Neuronal stem cell (in vitro differentiated cells): Measurements from ENCODE around the gene PLA2G3.

Experiments used
- DNase-seq: peaks from one replicate; pipeline ENCODE4 v3.0.0-alpha.2; 2013; ENCODE audit warnings: low spot score
- H2AFZ ChIP-seq: one replicate; pipeline ENCODE4 v1.6.1; 2013; ENCODE audit warnings: mild to moderate bottlenecking, low read length, inconsistent platforms
- H2AK5ac ChIP-seq: 2 replicates; pipeline ENCODE4 v1.6.1; 2013; ENCODE audit warnings: low read depth, mild to moderate bottlenecking, inconsistent platforms, low read length, moderate library complexity, mixed read lengths
- H2BK120ac ChIP-seq: 2 replicates; pipeline ENCODE4 v1.6.1; 2013; ENCODE audit warnings: low read depth, mild to moderate bottlenecking, inconsistent platforms, low read length, moderate library complexity, mixed read lengths
- H2BK12ac ChIP-seq: one replicate; pipeline ENCODE4 v1.6.1; 2013; ENCODE audit warnings: low read length, inconsistent platforms
- H2BK15ac ChIP-seq: 2 replicates; pipeline ENCODE4 v1.6.1; 2013; ENCODE audit warnings: mild to moderate bottlenecking, low read length, inconsistent platforms, mixed read lengths
- H2BK5ac ChIP-seq: one replicate; pipeline ENCODE4 v1.6.1; 2013; ENCODE audit warnings: inconsistent platforms, mild to moderate bottlenecking, low read length, moderate library complexity
- H3K14ac ChIP-seq: one replicate; pipeline ENCODE4 v1.6.1; 2013; ENCODE audit warnings: low read length, inconsistent platforms
- H3K18ac ChIP-seq: 2 replicates; pipeline ENCODE4 v1.6.1; 2013; ENCODE audit warnings: low read length, inconsistent platforms
- H3K23ac ChIP-seq: 2 replicates; pipeline ENCODE4 v1.6.1; 2013; ENCODE audit warnings: low read depth, mild to moderate bottlenecking, mixed read lengths, low read length, inconsistent platforms; ENCODE audit not compliant: poor library complexity
- H3K27ac ChIP-seq: replicated peaks from 3 replicates; pipeline ENCODE4 v1.5.1; 2013; ENCODE audit warnings: low read length, inconsistent platforms
- H3K27me3 ChIP-seq, 3 experiments: 2 replicates each; pipeline ENCODE4 v1.6.1; 2013; ENCODE audit warnings: low read length in 3 of 3, mild to moderate bottlenecking in 2 of 3, inconsistent platforms in 1 of 3, low read depth in 1 of 3, mixed read lengths in 1 of 3, moderate library complexity in 1 of 3; ENCODE audit not compliant: control insufficient read depth in 3 of 3, insufficient read depth in 3 of 3
- H3K36me3 ChIP-seq, 2 donors: replicated peaks in 1 of 2; 2 replicates each; pipeline ENCODE4 v1.6.1; 2013; ENCODE audit warnings: low read length in 2 of 2; ENCODE audit not compliant: control insufficient read depth in 2 of 2, insufficient read depth in 2 of 2
- H3K4ac ChIP-seq: 2 replicates; pipeline ENCODE4 v1.6.1; 2013; ENCODE audit warnings: inconsistent platforms, mild to moderate bottlenecking, low read length, moderate library complexity
- H3K4me1 ChIP-seq, 2 donors: 1 replicate in 1 of 2; 2 replicates in 1 of 2; pipeline ENCODE4 v1.6.1; 2013; ENCODE audit warnings: low read length in 2 of 2, low read depth in 1 of 2; ENCODE audit not compliant: control insufficient read depth in 2 of 2, insufficient read depth in 1 of 2
- H3K4me2 ChIP-seq: one replicate; pipeline ENCODE4 v1.6.1; 2013; ENCODE audit warnings: mild to moderate bottlenecking, low read length, inconsistent platforms; ENCODE audit not compliant: insufficient read depth, poor library complexity, severe bottlenecking
- H3K4me3 ChIP-seq, 2 donors: 2 replicates each; pipeline ENCODE4 v1.5.1; 2013; ENCODE audit warnings: low read length in 2 of 2, mild to moderate bottlenecking in 2 of 2, inconsistent platforms in 1 of 2, moderate library complexity in 1 of 2
- H3K79me1 ChIP-seq: one replicate; pipeline ENCODE4 v1.6.1; 2013; ENCODE audit warnings: low read depth, mild to moderate bottlenecking, inconsistent platforms, low read length, moderate library complexity
- H3K9ac ChIP-seq: one replicate; pipeline ENCODE4 v1.6.1; 2013; ENCODE audit warnings: mild to moderate bottlenecking, low read depth, low read length, inconsistent platforms; ENCODE audit not compliant: poor library complexity
- H3K9me3 ChIP-seq, 2 donors: replicated peaks in 1 of 2; 2 replicates each; pipeline versions ENCODE3 to v1.6.1; 2013; ENCODE audit warnings: low read length in 2 of 2, mild to moderate bottlenecking in 2 of 2, inconsistent platforms in 1 of 2, low read depth in 1 of 2, mixed read lengths in 1 of 2, moderate library complexity in 1 of 2; ENCODE audit not compliant: control insufficient read depth in 2 of 2, insufficient read depth in 1 of 2
- H4K8ac ChIP-seq: one replicate; pipeline ENCODE4 v1.6.1; 2013; ENCODE audit warnings: low read depth, mild to moderate bottlenecking, inconsistent platforms, low read length, moderate library complexity
- H4K91ac ChIP-seq: one replicate; pipeline ENCODE4 v1.6.1; 2013; ENCODE audit warnings: low read length, low read depth, mild to moderate bottlenecking, inconsistent platforms; ENCODE audit not compliant: poor library complexity
- WGBS, 2 donors: extraction: QIAGEN DNeasy Blood & Tissue Kit; methylation state at CpG; one replicate each; pipeline ENCODE4 v1.1.7; 2013; ENCODE audit warnings: missing lambda C conversion rate in 2 of 2, mixed read lengths in 1 of 2; ENCODE audit not compliant: insufficient read length in 2 of 2, insufficient replicate concordance in 1 of 2; ENCODE audit errors: extremely low coverage in 2 of 2; 5-methylcytosine and 5-hydroxymethylcytosine counted together

The PLA2G3 gene

GRCh38 chr22:31106001-31106571 is 34.2 kb downstream of the PLA2G3 start:
- Histone ChIP-seq H2AFZ (no peak overlapping the region), H3K14ac (no peak overlapping the region), H3K27ac (no peak overlapping the region), H3K4ac (no peak overlapping the region), H2BK5ac (peak overlapping the region; percentile 69), H4K91ac (no peak overlapping the region), H3K9me3 (peaks cover 0 to 2% of the 10 kb centered on the region in 2 donors), H3K4me3 (no peak overlapping the region), H3K27me3 (peaks cover 0 to 23% (median 0%) of the 10 kb centered on the region in 3 experiments), H2BK12ac (no peak overlapping the region), H2BK15ac (peak overlapping the region; percentile 69), H2BK120ac (no peak overlapping the region), H3K23ac (peak overlapping the region; percentile 49), H3K4me2 (no peak overlapping the region), H3K4me1 (peaks cover 0 to 7% of the 10 kb centered on the region in 2 donors), H3K79me1 (no peaks in the 10 kb centered on the region), H4K8ac (no peak overlapping the region), H3K18ac (no peak overlapping the region), H3K36me3 (peaks cover 3 to 8% of the 10 kb centered on the region in 2 donors), H2AK5ac (peak overlapping the region; percentile 88), H3K9ac (peak overlapping the region; percentile 45)
- DNase-seq: no peak
- no CpG with 5 or more reads among the region's 4 CpGs for WGBS, 2 donors

GRCh38 chr22:31105282-31105929 is 34.9 kb downstream of the PLA2G3 start:
- WGBS, 2 donors: no CpG with 5 or more reads among the region's 11 CpGs
- Histone ChIP-seq H2BK5ac (no peak overlapping the region), H3K4me1 (peaks cover 0 to 7% of the 10 kb centered on the region in 2 donors), H3K14ac (no peak overlapping the region), H2BK120ac (no peak overlapping the region), H3K9ac (no peak overlapping the region), H4K8ac (no peak overlapping the region), H3K4me3 (no peak overlapping the region), H3K27ac (no peak overlapping the region), H2AK5ac (no peak overlapping the region), H3K9me3 (peaks cover 0 to 2% of the 10 kb centered on the region in 2 donors), H3K36me3 (peaks cover 4 to 10% of the 10 kb centered on the region in 2 donors), H2BK15ac (no peak overlapping the region), H3K27me3 (peaks cover 0 to 23% (median 0%) of the 10 kb centered on the region in 3 experiments), H2BK12ac (no peak overlapping the region), H3K18ac (no peak overlapping the region), H3K23ac (no peak overlapping the region), H4K91ac (no peak overlapping the region), H3K79me1 (no peaks in the 10 kb centered on the region), H3K4me2 (no peak overlapping the region), H3K4ac (no peak overlapping the region), H2AFZ (no peak overlapping the region)
- no peak for DNase-seq

DNA sequence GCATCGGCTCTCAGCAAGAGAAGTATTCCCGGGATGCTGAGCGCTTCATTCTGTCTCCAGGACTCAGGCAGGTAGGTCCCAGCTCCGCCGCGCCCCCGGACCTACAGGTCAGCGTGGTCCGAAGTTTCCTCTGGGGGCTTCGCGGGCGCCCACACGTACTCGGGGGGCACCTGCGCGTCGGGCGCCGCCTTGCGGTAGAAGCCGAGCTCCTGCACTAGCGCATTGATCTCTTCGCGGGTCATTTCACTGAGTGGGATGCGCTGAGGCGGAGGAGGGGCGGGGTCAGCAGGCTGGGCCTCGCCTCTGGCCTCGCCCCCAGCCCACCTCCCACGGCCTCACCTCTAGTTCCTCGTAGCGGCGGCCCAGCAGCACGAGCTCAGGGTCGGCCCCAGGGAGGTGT is 35.4 kb downstream of the PLA2G3 start:
- no peak overlapping the region for H4K8ac ChIP-seq
- H3K27me3 ChIP-seq: peaks cover 0 to 23% (median 0%) of the 10 kb centered on the region in 3 experiments
- H2BK12ac ChIP-seq: no peak overlapping the region
- H4K91ac ChIP-seq: no peak overlapping the region
- H2BK120ac ChIP-seq: no peak overlapping the region
- H3K18ac ChIP-seq: peak overlapping the region; percentile 7
- peaks cover 0 to 2% of the 10 kb centered on the region in 2 donors for H3K9me3 ChIP-seq
- H3K79me1 ChIP-seq: no peaks in the 10 kb centered on the region
- no peak overlapping the region for H2AK5ac ChIP-seq
- H3K27ac ChIP-seq: no peak overlapping the region
- H2AFZ ChIP-seq: no peak overlapping the region
- peaks cover 0 to 7% of the 10 kb centered on the region in 2 donors for H3K4me1 ChIP-seq
- WGBS, 2 donors: no CpG with 5 or more reads among the region's 35 CpGs
- no peak overlapping the region for H3K14ac ChIP-seq
- DNase-seq: peak; percentile 63
- H2BK5ac ChIP-seq: no peak overlapping the region
- H3K23ac ChIP-seq: no peak overlapping the region
- no peak overlapping the region for H3K4ac ChIP-seq
- no peak overlapping the region for H3K9ac ChIP-seq
- peaks cover 5 to 10% of the 10 kb centered on the region in 2 donors for H3K36me3 ChIP-seq
- peak overlapping the region; percentile 31 for H3K4me2 ChIP-seq
- H2BK15ac ChIP-seq: no peak overlapping the region
- no peak overlapping the region for H3K4me3 ChIP-seq

- no peak overlapping the region for H2AFZ ChIP-seq
- no peak overlapping the region for H3K9ac ChIP-seq
- peak overlapping the region; percentile 30 for H2BK15ac ChIP-seq
- H2AK5ac ChIP-seq: peak overlapping the region; percentile 73
- no peak overlapping the region for H4K8ac ChIP-seq
- H2BK12ac ChIP-seq: no peak overlapping the region
- no peak overlapping the region for H3K4ac ChIP-seq
- H2BK120ac ChIP-seq: no peak overlapping the region
- peaks cover 7 to 17% of the 10 kb centered on the region in 2 donors for H3K36me3 ChIP-seq
- peak overlapping the region; percentile 48 for H3K23ac ChIP-seq
- no peak overlapping the region for H4K91ac ChIP-seq
- no peak overlapping the region for H2BK5ac ChIP-seq
- peaks cover 0 to 23% (median 0%) of the 10 kb centered on the region in 3 experiments for H3K27me3 ChIP-seq
- no peak overlapping the region for H3K14ac ChIP-seq
- no CpG with 5 or more reads among the region's 33 CpGs for WGBS, 2 donors
- DNase-seq: no peak
- no peaks in the 10 kb centered on the region for H3K79me1 ChIP-seq
- H3K27ac ChIP-seq: no peak overlapping the region
- no peak overlapping the region for H3K4me2 ChIP-seq
- H3K4me3 ChIP-seq: no peak overlapping the region
- peaks cover 0 to 8% of the 10 kb centered on the region in 2 donors for H3K4me1 ChIP-seq
- H3K18ac ChIP-seq: no peak overlapping the region
- H3K9me3 ChIP-seq: peaks cover 0 to 2% of the 10 kb centered on the region in 2 donors
Measured at GRCh38 chr22:31103899-31104694, 36.2 kb downstream of the PLA2G3 start.
